Endothelial cell of umbilical vein (primary cell): ENCODE data around the gene NTRK1. TPM values are rescaled to one million over a fixed set of nuclear protein-coding genes. Genes with fewer than 3 reads are reported as not detected.

Experiments
- BruUV-seq: library from RNA; stranded (reverse); fragments of 400-500 nt; replicated peaks from 2 replicates; lab custom pipeline; 2021; lab: Mats Ljungman, UMichigan
- CTCF ChIA-PET: fragments of 300-600, 350-600 bp; sonication (Branson Sonifier 250); formaldehyde crosslinking; loops from one replicate; lab custom pipeline; 2021; ENCODE audit warnings: antibody characterized with exemption, inconsistent platforms; lab: Charles Lee
- POLR2A ChIA-PET: fragments of 300-600, 350-600 bp; sonication (Branson Sonifier 250); formaldehyde crosslinking; loops from one replicate; lab custom pipeline; 2021; ENCODE audit warnings: antibody characterized with exemption, inconsistent platforms; lab: Charles Lee
- DNase-seq: peaks from one replicate; pipeline ENCODE4 v3.0.0-alpha.2; 2011; ENCODE audit warnings: low read depth, low spot score
- FAIRE-seq: peaks from 2 replicates; lab custom pipeline; 2011; peaks lifted over from hg19 to GRCh38; lab: Jason Lieb, UNC
- H2AFZ ChIP-seq: 2 replicates; pipeline ENCODE4 v1.6.0; 2012; ENCODE audit warnings: low read depth, low read length, control low read depth, inconsistent platforms
- H3K27ac ChIP-seq: 2 replicates; pipeline ENCODE4 v1.5.1; 2011; ENCODE audit warnings: low read depth, mild to moderate bottlenecking, control low read depth, low read length, moderate library complexity; ENCODE audit not compliant: insufficient read depth
- H3K27me3 ChIP-seq, 2 experiments: 2 replicates each; pipeline versions ENCODE4 v1.6.0 to v1.6.1; 2011; ENCODE audit warnings: low read length in 2 of 2, mixed read lengths in 1 of 2; ENCODE audit not compliant: control insufficient read depth in 2 of 2, insufficient read depth in 2 of 2
- H3K36me3 ChIP-seq, 2 experiments: 2 replicates in 1 of 2; 3 replicates in 1 of 2; pipeline ENCODE4 v1.5.1; 2011; ENCODE audit warnings: low read length in 2 of 2, mild to moderate bottlenecking in 1 of 2, moderate library complexity in 1 of 2; ENCODE audit not compliant: control insufficient read depth in 2 of 2, insufficient read depth in 2 of 2; ENCODE audit errors: extremely low read depth in 1 of 2
- H3K4me1 ChIP-seq: 3 replicates; pipeline ENCODE4 v1.5.1; 2011; ENCODE audit warnings: mild to moderate bottlenecking, low read length; ENCODE audit not compliant: control insufficient read depth, insufficient read depth; ENCODE audit errors: extremely low read depth
- H3K4me2 ChIP-seq: 2 replicates; pipeline ENCODE4 v1.6.1; 2011; ENCODE audit warnings: low read length, control low read depth, mixed read lengths; ENCODE audit not compliant: insufficient read depth
- H3K4me3 ChIP-seq, 3 experiments: fragments of 200-600 bp in 1 of 3; sonication (generic), shearing (Covaris generic) in 1 of 3; replicated peaks in 1 of 3; 2 replicates each; pipeline ENCODE4 v1.5.1; 2011 to 2016; ENCODE audit warnings: control low read depth in 3 of 3, low read length in 3 of 3, mild to moderate bottlenecking in 2 of 3, inconsistent platforms in 1 of 3, low read depth in 1 of 3, moderate library complexity in 1 of 3; ENCODE audit not compliant: insufficient read depth in 1 of 3
- H3K79me2 ChIP-seq: 2 replicates; pipeline ENCODE4 v1.6.0; 2012; ENCODE audit warnings: low read length, inconsistent platforms; ENCODE audit not compliant: control insufficient read depth, insufficient read depth
- H3K9ac ChIP-seq: replicated peaks from 2 replicates; pipeline ENCODE3; 2011; ENCODE audit warnings: low read length, control low read depth; ENCODE audit not compliant: insufficient read depth; ENCODE audit errors: extremely low read depth
- H3K9me1 ChIP-seq: replicated peaks from 3 replicates; pipeline ENCODE4 v1.6.0; 2011; ENCODE audit warnings: mild to moderate bottlenecking, low read length; ENCODE audit not compliant: control insufficient read depth, insufficient read depth; ENCODE audit errors: extremely low read depth
- H3K9me3 ChIP-seq: replicated peaks from 2 replicates; pipeline ENCODE4 v1.5.1; 2012; ENCODE audit warnings: low read length, inconsistent platforms; ENCODE audit not compliant: control insufficient read depth, insufficient read depth
- H4K20me1 ChIP-seq: replicated peaks from 2 replicates; pipeline ENCODE3; 2011; ENCODE audit warnings: mild to moderate bottlenecking, low read length; ENCODE audit not compliant: control insufficient read depth, insufficient read depth; ENCODE audit errors: extremely low read depth
- CTCF ChIP-seq, 2 donors: IDR thresholded peaks; 1 replicate in 1 of 2; 2 replicates in 1 of 2; pipeline ENCODE4 v1.5.1; 2011; ENCODE audit warnings: low read length in 2 of 2, mild to moderate bottlenecking in 2 of 2, moderate library complexity in 2 of 2, control low read depth in 1 of 2, inconsistent platforms in 1 of 2, low read depth in 1 of 2; ENCODE audit not compliant: insufficient read depth in 1 of 2; ENCODE audit errors: extremely low read depth in 1 of 2
- EZH2 ChIP-seq: IDR thresholded peaks from 2 replicates; pipeline ENCODE4 v1.6.1; 2012; ENCODE audit warnings: borderline replicate concordance, low read depth, mild to moderate bottlenecking, moderate library complexity, low read length, inconsistent platforms; ENCODE audit not compliant: severe bottlenecking
- FOS ChIP-seq: IDR thresholded peaks from 2 replicates; pipeline ENCODE4 v1.6.1; 2011; ENCODE audit warnings: mild to moderate bottlenecking, low read length, moderate library complexity, borderline replicate concordance; ENCODE audit not compliant: insufficient read depth
- JUN ChIP-seq: IDR thresholded peaks from 2 replicates; pipeline ENCODE4 v1.6.1; 2011; ENCODE audit warnings: borderline replicate concordance, low read depth; ENCODE audit not compliant: insufficient read length, insufficient read depth
- MAX ChIP-seq: IDR thresholded peaks from 2 replicates; pipeline ENCODE4 v1.6.1; 2011; ENCODE audit not compliant: insufficient read depth, insufficient read length
- MYC ChIP-seq: IDR thresholded peaks from one replicate; pipeline ENCODE4 v1.6.1; 2011; ENCODE audit warnings: mild to moderate bottlenecking, low read depth, low read length
- POLR2A ChIP-seq: IDR thresholded peaks from 2 replicates; pipeline ENCODE4 v1.6.1; 2012; ENCODE audit warnings: low read depth, mild to moderate bottlenecking, control low read depth, low read length
- POLR2AphosphoS5 ChIP-seq: IDR thresholded peaks from 2 replicates; pipeline ENCODE4 v1.6.1; 2012; ENCODE audit warnings: low read depth, mild to moderate bottlenecking, control low read depth, low read length, moderate library complexity; ENCODE audit not compliant: insufficient read depth
- dilution Hi-C: fragments of 300-500 bp; cut with MboI; formaldehyde crosslinking; loops from one replicate; pipeline ENCODE4 v1.15.0; 2019; ENCODE audit warnings: low sequenced_read_pairs; ENCODE audit not compliant: extremely low pct_ligation_motif_present
- intact Hi-C: fragments of 100-400 bp; cut with micrococcal nuclease; formaldehyde crosslinking; loops from one replicate; pipeline ENCODE4 v1.10.0; 2022
- polyA plus RNA-seq, 4 experiments: library from polyadenylated mRNA; depleted of rRNA in 3 of 4; stranded (reverse) in 3 of 4; unstranded in 1 of 4; fragments of >200 nt; gene quantifications; 2 replicates each; pipeline versions ENCODE4 v1.2.1 to v1.2.3, GENCODE V29; 2011 to 2012; ENCODE audit warnings: missing spikeins in 1 of 4
- total RNA-seq: library from RNA; stranded (reverse); gene quantifications from 2 replicates; pipeline ENCODE4 v1.2.3, GENCODE V29; 2021

The NTRK1 gene
- total and polyA plus RNA-seq, 2 donors (not counting 3 experiments of a cell fraction or from before 2014, with no cell fraction given) = 0.07 TPM; not detected in 1

GRCh38 chr1:156836892-156837291 lies 23.8 kb upstream of the NTRK1 start:
- Histone ChIP-seq H3K4me3 (no peak overlapping the region), H3K27ac (no peak overlapping the region), H3K4me2 (no peak overlapping the region), H3K9me1 (no peaks in the 10 kb centered on the region), H3K9ac (no peak overlapping the region), H4K20me1 (no peaks in the 10 kb centered on the region), H3K27me3 (peaks cover 33 to 46% of the 10 kb centered on the region in 2 experiments), H3K36me3 (no peaks in the 10 kb centered on the region), H2AFZ (no peak overlapping the region), H3K79me2 (no peaks in the 10 kb centered on the region), H3K9me3 (no peaks in the 10 kb centered on the region), H3K4me1 (peaks cover 9% of the 10 kb centered on the region)
- CTCF ChIA-PET = interaction anchor here (0.6 to 4.5 kb wide), 13 partner anchors 9 to 147 kb away, joined by 3 to 144 read pairs (median 23); partner anchors contain the start of genes INSRR, LRRC71, NTRK1 and PEAR1
- POLR2A ChIA-PET = no interaction called here
- dilution Hi-C loops (no loop called here), intact Hi-C loops (no loop called here)
- FAIRE-seq (no peak), DNase-seq (no peak)
- TF ChIP-seq FOS = no peak
- TF ChIP-seq MAX = no peak
- TF ChIP-seq JUN = no peak
- no peak for TF ChIP-seq CTCF (IDR thresholded peaks at IDR 0.05; ENCODE audit: extremely low read depth in 1 of 2, insufficient read depth in 1 of 2, low read depth in 1 of 2, low read length in 2 of 2)
- TF ChIP-seq POLR2A = no peak
- no peak for TF ChIP-seq EZH2
- TF ChIP-seq POLR2AphosphoS5 = no peak
- no peak for TF ChIP-seq MYC
- BruUV-seq = no TSS peak
